Kidney capillary endothelial cell (primary cell): ENCODE results near the gene KCNQ1OT1.

Experiments used
- DNase-seq: peaks from one replicate; pipeline ENCODE4 v3.0.0-alpha.2; 2018; ENCODE audit warnings: low spot score

Gene KCNQ1OT1

DNA sequence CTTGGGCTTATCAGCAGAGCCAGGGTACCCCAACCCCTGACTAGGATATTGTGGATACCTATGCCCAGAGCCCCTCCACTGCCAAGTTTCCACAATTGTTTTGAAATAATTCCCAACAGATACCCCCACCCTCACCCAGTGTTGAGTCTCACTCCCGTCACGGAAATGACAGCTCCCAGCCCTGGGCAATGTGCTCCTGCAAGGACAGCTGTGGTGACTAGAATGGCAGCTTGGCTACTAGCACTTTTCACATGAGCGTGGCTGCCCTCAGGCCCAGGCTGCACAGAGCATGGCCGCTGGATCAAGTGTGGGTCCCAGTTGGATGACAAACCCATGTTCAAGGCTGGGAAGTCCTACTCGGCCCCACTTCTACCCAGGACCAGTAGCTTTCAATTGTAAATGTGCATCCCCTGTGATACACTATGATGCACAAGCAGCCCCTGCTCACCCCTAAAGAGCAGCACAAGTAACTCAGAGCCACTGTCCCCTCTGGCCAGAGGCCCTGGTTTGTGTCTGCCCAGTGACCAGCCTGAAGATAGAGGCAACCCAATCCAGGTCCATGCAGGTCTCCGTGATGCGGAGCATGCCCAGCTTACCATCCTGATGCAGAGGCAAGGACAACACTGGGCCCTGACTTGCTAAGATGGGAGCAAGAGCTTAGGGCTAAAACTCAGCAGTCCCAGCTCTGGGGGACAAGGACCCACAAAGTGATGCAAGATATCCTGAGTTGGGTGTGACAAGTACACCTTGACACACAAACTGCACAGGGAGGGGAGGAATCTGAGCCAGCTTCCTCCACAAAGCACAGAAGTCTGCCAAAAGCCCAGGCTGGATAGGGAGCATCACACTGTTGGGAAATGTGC is 13.2 kb downstream of the KCNQ1OT1 start:
- no peak for DNase-seq

DNA sequence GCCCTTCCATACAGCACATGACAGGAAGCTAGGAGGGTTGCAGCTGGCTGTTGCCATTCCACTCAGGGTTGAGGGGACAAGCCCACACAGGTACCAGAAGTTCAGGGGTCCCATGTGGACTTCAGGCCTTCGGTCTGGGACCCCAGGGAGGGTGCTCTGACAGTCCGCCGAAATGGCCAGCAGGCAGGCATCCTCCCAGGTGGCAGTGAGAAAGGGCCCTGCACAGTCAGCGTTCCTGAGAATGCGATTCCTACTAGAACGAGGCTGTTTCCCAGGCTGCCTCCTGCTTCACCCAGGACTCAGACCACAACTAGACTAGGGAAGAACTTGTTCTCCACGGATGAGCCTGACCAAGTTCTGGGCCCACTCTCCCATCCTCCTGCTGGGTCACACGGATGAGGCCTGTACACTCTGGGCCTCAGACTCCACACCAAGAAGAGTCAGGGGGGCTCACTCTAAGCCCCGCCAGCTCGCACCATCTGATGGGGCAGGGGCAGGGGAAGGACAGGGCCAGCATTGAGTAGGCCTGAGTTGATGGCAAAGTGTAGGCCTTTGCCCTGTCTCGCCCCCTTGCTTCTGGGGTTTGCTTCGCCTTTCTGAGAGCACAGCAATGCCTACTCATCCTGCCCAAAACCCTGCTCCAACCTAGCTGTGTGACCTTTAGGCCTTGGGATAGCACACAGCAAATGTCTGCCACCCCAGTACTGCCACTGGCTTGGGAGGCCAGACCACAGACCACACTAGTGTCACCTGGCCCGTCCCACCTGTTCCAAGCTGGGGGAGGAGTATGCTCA is 14.0 kb downstream of the KCNQ1OT1 start:
- no peak for DNase-seq

DNA sequence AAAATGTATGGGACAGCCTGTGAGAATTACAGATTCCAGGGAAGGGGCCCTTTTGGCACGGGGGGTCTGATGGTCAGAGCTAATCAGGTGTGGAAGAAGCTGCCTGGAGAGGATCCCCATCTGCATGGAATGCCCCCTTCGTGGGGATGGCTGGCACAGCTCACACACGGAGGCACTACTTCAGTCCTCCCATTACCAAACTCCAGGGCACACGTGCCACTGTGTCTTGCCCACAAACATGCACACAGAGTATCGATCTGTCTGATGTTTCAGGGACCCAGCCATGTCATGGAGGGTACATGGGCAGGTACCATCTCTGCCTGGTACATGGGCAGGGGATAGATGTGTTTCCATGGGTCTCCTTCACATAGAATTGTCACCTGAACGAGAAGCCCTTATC is 14.7 kb downstream of the KCNQ1OT1 start:
- no peak for DNase-seq

DNA sequence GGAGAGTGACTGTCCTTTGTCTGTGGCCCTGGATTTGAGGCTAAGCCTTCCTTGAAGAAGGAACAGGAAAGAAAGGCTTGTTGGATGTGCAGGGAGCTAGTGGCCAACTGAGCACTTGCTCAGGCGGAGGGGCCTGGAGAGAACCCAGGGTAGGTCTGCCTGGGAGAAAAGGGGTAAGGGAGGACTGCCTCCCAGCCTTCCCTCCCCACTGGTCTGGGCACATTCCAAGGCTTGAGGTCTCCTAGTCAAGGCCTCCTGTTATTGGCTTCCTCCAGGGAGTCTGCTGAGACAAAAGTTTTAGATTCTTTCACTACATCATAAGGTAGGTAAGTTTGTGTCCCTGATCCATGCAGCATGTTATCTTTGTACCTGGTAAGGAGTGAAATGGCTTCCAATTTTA is 15.2 kb downstream of the KCNQ1OT1 start:
- DNase-seq = no peak

DNA sequence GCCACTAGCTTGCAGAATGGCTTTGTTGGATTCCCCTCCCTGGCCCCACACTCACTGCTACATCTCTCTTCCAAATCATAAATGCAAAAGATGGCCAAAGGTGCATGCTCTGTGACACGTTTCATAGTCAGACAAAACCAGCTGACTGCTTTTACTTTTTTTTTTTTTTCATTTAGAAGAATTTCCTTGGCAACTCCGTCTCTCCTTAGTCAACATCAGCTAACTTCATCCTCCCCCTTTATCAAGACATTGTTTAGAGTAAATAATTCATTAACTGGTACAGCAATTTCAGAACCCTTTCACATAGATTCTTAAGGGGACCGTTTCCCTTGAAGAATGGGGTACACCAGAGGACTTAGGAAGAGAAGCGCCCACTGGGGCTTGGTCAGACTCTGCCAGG is 16.0 kb downstream of the KCNQ1OT1 start:
- DNase-seq = no peak

DNA sequence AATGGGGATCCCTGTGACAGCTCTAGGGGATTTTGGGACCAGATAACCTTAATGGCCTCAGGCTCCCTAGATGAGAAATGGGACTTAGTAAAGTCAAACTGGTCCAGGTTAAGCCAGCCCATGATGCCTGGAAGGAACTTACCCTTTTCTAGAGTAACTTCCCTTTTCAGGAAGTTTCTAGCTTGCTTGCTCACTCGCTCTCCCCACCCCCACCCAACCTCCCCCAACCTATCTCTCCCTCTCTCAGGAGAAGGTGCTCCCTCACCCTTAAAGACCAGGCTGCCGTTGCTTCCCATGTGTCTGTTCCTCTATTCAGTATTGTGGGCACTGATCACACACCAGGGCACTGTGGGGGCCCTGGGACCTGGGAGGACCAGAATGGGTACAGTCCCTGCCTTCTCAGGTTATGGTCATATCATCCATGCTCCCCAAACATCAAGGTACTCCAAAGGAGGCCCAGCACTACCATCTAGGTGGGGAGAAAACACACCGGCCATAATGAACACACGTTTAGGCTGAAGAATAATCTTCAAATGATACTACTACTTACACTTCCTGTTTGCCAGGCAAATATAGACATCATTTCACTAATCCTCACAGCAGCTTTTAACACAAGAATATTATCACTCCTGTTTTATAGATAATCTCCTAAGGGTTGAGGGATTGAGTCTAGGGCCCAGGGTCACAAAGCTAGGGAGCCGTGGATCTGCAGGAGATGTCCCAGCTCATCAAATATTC is 18.2 kb downstream of the KCNQ1OT1 start:
- no peak for DNase-seq

DNA sequence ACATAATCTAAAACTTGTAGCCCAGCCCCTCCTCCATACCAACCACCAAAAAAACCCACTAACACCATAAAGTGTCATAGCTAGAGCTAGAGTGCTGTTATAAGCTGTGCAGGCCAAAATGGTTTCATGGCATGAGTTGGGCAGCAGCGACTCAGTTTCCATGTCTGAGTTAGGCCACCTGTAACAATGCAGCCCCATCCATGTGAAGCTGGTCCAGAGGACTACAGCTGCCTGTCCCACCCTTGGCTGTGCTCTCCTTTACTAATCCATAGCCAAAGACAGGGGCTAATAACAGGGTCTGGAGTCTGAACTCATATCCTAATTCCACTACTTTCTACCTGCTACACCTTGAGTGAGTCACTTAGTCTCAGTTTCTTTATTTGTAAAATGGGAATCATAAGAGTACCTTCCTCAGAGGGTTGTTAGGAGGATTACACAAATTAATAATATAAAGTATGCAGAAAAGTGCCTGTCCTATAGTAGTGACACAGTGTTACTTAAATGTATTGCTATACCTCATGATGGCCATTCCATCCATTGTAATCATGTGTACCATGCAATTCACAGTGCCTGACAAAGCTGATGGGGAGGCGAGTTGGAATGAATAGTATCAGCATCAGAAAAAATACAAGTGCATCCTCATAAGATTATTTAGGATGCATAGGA is 20.6 kb downstream of the KCNQ1OT1 start:
- DNase-seq = no peak

DNA sequence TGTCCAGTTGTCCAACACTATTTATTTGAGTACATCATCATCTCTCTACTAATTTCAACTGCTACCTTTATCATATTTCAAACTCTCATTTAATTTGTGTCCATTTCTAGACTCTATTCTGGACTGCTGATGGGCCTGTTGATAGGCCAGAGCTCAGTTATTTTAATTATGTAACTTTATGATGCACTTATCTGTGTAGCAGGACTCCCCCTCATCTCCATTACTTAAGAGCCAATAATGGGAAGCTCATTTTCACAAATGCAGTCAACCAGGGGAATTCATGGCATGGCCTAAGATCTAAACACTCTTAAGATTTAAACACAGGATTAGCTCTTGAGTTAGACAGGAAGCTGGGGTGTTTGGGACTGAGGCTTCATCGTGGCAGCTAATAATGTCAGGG is 21.4 kb downstream of the KCNQ1OT1 start:
- no peak for DNase-seq

DNA sequence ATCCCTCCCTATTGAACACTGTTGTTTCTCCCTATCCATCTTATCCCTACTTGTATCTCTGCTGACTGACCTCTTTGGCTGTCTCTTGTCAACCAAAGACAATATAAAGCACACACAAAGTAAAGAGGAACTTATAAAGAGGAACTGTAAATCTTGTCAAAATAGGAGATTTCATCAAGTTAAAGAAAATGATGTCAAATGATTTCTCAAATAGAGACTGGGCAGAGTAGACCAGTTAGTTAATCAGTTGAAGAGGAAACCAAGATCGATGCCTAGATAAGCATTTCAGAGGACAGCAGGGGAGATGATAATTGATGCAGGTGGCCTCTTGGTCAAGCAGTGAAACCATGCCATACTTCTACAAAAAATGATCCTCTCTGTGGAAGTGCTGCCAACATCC is 22.7 kb downstream of the KCNQ1OT1 start:
- DNase-seq = no peak

DNA sequence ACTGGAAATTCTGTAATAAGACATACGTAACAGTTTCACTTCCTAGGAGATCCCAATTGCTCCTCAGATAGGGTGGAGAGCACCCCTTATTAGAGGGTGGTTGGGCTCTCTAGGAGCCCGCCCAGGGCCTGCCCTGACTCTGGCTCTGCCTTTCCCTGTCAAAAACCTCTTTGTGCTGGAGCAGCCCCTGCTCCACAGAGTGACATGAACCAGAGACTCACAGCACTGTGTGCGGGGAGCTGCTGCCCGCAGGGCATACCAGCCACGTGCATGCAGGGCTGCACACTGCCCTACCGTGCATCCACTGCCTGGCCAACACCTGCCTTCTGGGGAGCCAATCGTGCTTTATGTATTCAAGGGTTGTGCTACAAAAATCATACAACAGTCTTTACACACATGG is 24.3 kb downstream of the KCNQ1OT1 start:
- DNase-seq = no peak

DNA sequence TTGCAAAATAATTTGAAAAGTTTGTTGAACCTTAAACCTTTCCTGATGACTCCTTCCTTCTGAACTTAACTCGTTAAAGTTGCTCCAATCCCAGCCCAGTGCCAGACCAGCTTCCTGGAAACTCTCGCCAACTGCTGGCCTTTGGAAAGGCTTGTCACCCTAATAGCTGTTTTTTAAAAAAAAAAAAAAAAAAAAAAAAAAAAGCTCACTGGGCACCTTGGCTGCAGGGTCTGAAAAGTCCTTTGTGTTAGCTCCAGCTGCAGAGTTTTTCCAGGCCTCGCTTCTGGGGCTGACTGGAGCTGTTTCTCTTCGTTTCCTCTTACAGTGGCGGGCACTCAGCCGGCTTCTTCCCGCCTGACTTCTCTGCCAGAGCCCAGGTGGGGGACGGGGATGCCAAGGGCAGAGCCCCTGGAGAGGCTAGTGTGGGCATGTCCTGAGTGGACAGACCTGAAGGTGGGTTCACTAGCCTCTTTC is 25.1 kb downstream of the KCNQ1OT1 start:
- DNase-seq = no peak

DNA sequence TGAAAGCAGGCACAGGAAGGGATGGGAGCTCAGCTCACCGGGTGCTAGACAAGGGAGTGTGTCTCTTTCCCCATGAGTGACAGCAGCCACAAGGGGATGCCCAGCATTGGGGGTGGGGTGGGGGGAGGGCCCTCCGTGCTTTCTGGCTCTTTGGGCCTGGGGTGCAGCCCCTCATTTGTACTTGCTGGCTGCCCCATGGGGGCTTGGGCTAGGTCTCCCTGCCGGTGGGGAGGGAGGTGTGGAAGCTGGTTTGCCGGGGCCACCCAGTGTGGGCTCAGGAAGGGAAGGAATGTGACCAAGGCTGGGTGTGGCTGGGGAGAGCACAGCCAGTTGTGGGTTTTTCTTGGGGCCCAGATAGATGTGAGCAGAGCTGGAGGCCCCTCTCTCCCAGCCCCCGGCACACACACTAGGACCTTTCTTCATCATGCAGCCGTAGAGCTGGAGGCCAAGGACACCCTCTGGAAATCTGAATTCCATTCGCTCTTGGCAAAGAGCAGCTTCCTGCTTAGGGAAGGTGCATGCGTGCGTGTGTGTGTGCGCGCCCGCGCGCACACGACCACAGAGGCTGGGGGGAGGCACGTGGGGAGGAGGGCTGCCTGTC is 25.8 kb downstream of the KCNQ1OT1 start:
- DNase-seq = no peak

DNA sequence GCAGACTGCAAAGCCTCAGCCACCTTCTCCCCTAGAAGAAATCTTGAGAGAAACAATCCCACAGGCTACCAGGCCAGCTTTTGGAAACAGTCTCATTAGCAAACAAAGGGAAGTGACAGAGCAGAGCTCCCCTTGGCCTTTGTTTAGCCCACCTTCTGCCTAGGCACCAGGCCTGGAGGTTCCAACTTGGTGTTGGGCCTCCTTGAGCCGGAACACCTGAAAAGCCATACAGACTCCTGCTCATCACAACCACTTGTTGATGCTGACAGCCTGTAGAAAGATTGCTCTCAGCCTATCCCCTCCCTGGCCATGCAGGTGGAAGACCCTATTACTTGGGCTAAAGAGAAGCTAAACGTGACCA is 26.6 kb downstream of the KCNQ1OT1 start:
- no peak for DNase-seq

DNA sequence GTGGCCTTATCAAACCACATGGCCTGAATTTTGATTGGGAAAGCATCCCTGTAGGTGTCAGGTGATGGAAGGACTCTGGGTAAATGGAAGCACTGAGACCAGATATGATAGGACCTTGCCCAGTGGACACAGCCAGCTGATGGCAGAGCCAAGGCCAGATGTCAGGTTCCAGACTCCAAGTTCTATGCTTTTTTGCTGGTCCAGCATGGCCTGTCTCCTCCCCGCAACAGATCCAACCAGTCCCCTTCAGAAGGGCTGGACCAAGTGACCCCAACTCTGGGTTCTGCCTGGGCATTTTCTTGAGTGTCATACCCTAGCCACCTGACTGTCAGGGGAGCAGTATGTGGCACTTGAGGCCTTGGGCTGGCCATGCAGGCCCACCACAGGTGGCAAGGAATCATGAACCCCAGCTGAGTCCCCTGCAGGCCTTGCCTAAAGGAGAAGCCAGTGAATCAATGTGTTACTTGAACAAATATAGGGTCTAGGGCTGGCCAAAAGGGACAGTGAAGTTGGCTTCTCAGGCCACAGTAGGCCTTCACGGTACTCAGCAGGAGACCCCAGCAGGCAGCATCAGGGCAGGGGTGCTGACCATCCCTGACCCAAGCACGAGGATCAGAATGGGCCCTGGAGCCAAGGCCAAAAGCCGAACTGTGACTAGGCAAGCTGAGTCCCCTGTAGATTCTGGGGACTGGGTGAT is 27.1 kb downstream of the KCNQ1OT1 start:
- DNase-seq = no peak

DNA sequence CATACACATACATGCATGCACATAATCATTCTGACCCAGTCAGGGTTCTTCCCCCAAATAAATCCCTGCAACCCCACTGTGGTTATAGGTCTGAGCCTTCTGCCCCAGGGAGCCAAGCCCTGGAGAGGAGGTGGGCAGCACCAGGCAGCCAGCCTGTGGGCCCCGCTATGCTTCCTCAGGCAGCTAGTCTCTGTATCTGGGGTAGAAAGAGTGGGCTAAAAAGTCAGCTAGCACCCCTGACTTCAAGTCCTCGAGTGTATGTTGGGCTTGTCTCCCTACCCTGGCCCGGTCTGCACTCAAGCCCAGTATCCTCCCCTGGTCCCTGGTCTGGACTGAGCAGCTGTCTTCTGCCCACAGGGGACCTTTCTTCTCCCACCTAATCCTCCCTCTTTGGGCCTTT is 28.0 kb downstream of the KCNQ1OT1 start:
- DNase-seq = no peak

DNA sequence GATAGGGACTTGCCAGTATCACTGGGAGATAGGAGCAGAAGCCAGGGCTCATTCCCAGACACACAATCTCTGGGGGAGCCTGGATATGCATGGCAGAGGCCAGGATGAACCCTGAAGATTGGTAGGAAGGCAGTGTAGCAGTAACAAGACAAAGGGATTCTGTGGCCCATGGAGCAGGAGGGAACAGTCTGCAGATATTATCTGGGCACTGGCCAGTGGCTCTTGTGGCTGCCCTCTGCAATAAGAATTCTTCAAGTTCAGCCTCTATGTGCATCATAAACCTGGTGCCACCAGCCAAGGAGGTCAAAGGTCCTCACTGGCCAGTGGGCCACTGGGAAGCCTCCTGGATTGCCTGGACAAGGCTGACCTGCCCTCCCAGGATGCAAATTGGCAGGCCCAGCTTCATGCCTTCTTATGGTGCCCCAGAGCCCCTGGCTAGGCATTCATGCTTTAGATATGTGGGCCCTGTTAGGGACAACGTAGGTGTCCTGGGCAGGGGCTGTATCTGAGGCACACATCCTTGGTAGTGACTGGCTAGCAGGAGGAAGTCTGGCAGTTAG is 29.2 kb downstream of the KCNQ1OT1 start:
- no peak for DNase-seq

DNA sequence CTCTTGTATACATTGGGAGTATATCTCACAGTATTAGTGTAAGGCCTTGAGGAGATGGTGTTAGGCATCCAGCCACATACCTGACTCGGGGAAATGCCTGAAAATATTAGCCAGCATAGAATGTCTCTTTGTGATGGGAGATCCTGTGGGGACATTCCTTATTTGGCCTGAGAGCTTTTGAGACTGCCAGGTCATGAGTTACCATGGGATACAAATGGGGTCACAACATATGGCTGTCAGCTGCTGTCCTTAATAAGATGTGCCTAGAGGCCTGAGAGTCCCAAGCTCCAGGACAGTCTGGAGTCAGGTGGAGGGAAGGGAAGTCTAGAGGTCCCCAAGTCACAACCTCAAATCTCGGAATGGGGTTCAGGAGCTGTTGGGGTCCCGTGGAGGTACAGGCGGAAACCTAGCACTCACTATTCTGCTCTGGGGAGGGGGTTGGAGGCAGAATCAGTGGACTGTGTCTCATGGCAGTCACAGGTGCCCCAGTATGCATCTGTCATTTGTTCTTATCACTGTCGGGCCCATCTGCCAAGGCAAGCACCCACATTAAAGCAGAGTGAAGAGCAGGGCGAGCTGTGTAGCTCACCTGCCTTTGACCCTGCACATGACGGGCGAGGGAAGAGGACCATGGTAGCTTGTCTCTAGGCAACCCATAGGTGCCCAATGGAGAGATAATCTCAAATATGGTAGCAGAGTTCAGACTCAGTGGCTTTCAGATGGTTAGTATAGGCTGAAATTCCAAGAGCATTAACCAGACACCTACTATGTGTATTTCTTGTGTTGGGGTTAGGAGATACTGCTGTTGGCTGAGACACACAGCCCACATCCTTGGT is 29.9 kb downstream of the KCNQ1OT1 start:
- no peak for DNase-seq

DNA sequence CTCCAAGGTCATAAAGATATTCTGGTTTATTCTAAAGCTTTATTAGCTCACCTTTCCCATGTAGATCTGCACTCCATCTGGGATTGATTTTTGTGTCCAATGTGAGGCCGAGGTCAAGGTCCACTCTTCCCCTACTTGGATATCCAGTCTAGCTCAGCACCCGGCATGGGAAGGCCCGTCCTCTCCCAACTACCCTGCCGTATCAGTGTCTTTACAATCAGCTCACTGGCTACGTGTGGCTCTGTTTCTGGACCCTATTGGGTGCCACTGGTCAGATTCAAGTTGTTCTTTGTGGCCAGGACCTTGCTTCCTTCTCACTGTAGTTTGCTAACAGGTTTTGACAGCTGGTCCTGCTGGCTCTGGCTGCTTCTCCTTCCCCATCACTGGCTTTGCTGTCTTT is 30.9 kb downstream of the KCNQ1OT1 start:
- DNase-seq = no peak

DNA sequence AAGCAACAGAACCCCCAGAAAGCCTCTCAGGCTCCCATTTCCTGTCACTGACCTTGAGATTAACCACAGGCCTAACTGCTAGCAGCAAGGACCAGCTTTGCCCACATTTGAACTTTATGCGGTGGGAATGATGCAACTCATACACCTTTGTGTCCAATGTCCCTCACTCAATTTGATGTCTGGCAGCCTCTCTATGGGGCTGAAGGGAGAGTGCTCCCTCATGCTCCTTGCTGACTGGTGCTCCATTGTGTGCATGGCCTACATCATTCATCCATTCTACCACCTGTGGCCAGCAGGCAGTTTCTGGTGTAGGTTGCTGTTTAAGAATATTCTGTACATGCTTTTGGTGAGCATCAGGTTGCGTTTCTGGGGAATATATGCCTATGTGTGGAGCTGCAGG is 31.9 kb downstream of the KCNQ1OT1 start:
- DNase-seq = no peak
